ENCODE data around the gene GTF2IRD1. TPM values are rescaled to one million over a fixed set of nuclear protein-coding genes. Genes with fewer than 3 reads are reported as not detected.
A peak's percentile ranks its signal among the peaks of the same experiment; 100 is the strongest.
"Not testable (repeated sequence)": the region's sequence is repeated elsewhere in the genome, so short reads cannot be mapped to it uniquely, and the experiment has no call there.

Gene GTF2IRD1
- total RNA-seq, 1 donor from 2014 or later: 16.3 TPM

GRCh38 chr7:74496272-74496671 lies 42.6 kb downstream of the GTF2IRD1 start:
- DNase-seq (no peak), ATAC-seq (peak in 1 of 2 donors; percentile 17)
- intact Hi-C loops (cut with DNase I): no loop called here
- Histone ChIP-seq H3K36me3 (no peaks in the 10 kb centered on the region), H3K27ac (no peak overlapping the region), H3K4me1 (no peaks in the 10 kb centered on the region), H3K27me3 (ENCODE audit: low read depth) (no peaks in the 10 kb centered on the region), H3K4me3 (no peak overlapping the region), H3K9me3 (no peaks in the 10 kb centered on the region)
- TF ChIP-seq CTCF (IDR thresholded peaks at IDR 0.05): no peak

- H3K9me3 ChIP-seq; H3K27ac ChIP-seq; H3K4me3 ChIP-seq; H3K36me3 ChIP-seq; ATAC-seq; H3K4me1 ChIP-seq; intact Hi-C loops (cut with DNase I); H3K27me3 ChIP-seq (ENCODE audit: low read depth); DNase-seq: not testable (repeated sequence)
These were observed 43.1 kb downstream of the GTF2IRD1 start for GRCh38 chr7:74496773-74497172.

- H3K27ac ChIP-seq: no peak overlapping the region
- no peaks in the 10 kb centered on the region for H3K9me3 ChIP-seq
- no peaks in the 10 kb centered on the region for H3K4me1 ChIP-seq
- intact Hi-C loops (cut with DNase I): no loop called here
- TF ChIP-seq CTCF (IDR thresholded peaks at IDR 0.05): no peak
- H3K36me3 ChIP-seq: no peaks in the 10 kb centered on the region
- no peak for DNase-seq
- no peak for ATAC-seq
- H3K4me3 ChIP-seq: no peak overlapping the region
- no peaks in the 10 kb centered on the region for H3K27me3 ChIP-seq (ENCODE audit: low read depth)
These were observed 44.6 kb downstream of the GTF2IRD1 start for GRCh38 chr7:74498354-74498753.

- no peak overlapping the region for H3K27ac ChIP-seq
- H3K4me1 ChIP-seq: no peaks in the 10 kb centered on the region
These were observed 45.5 kb downstream of the GTF2IRD1 start for GRCh38 chr7:74498996-74499834.

GRCh38 chr7:74499835-74500388 lies 46.2 kb downstream of the GTF2IRD1 start:
- no peak for TF ChIP-seq CTCF (IDR thresholded peaks at IDR 0.05)
- H3K4me1 ChIP-seq: no peaks in the 10 kb centered on the region
- no peak overlapping the region for H3K4me3 ChIP-seq
- no peak for ATAC-seq
- no peaks in the 10 kb centered on the region for H3K36me3 ChIP-seq
- intact Hi-C loops (cut with DNase I): no loop called here
- H3K9me3 ChIP-seq: no peaks in the 10 kb centered on the region
- H3K27me3 ChIP-seq (ENCODE audit: low read depth): no peaks in the 10 kb centered on the region
- H3K27ac ChIP-seq: no peak overlapping the region
- DNase-seq: no peak

More at GRCh38 chr7:74498996-74499834, 45.5 kb downstream of the GTF2IRD1 start:
- Histone ChIP-seq H3K9me3 (no peaks in the 10 kb centered on the region), H3K4me3 (no peak overlapping the region), H3K36me3 (no peaks in the 10 kb centered on the region), H3K27me3 (ENCODE audit: low read depth) (no peaks in the 10 kb centered on the region)
- DNase-seq (no peak), ATAC-seq (no peak)
- intact Hi-C loops (cut with DNase I): no loop called here
- no peak for TF ChIP-seq CTCF (IDR thresholded peaks at IDR 0.05)

GRCh38 chr7:74501298-74501697 lies 47.6 kb downstream of the GTF2IRD1 start:
- no peak for TF ChIP-seq CTCF (IDR thresholded peaks at IDR 0.05)
- no peaks in the 10 kb centered on the region for H3K4me1 ChIP-seq
- H3K9me3 ChIP-seq: no peaks in the 10 kb centered on the region
- intact Hi-C loops (cut with DNase I): no loop called here
- H3K4me3 ChIP-seq: no peak overlapping the region
- no peaks in the 10 kb centered on the region for H3K36me3 ChIP-seq
- ATAC-seq (peak; percentile 57 to 68), DNase-seq (peak; percentile 73)
- H3K27me3 ChIP-seq (ENCODE audit: low read depth): no peaks in the 10 kb centered on the region
- H3K27ac ChIP-seq: no peak overlapping the region

Data from lower lobe of right lung (tissue), 2 donors.